Fibroblast of villous mesenchyme (primary cell): ENCODE results near the gene BARX2. TPM values are rescaled to one million over a fixed set of nuclear protein-coding genes. Genes with fewer than 3 reads are reported as not detected.

Source experiments
- DNase-seq: peaks from one replicate; pipeline ENCODE4 v3.0.0-alpha.2; 2010; ENCODE audit warnings: low read depth
- H3K4me3 ChIP-seq: 2 replicates; pipeline ENCODE4 v1.5.1; 2011; ENCODE audit warnings: low read depth, mild to moderate bottlenecking, low read length
- total RNA-seq: library from RNA; depleted of rRNA; stranded (reverse); fragments of >200 nt; gene quantifications from 2 replicates; pipeline ENCODE4 v1.2.3, GENCODE V29; 2012
- TF ChIP-seq, protein P1 (sequence below): IDR thresholded peaks from 2 replicates; pipeline ENCODE4 v1.5.1; 2012; ENCODE audit warnings: low read depth, mild to moderate bottlenecking, low read length; ENCODE audit not compliant: insufficient read depth

BARX2 gene
- total RNA-seq, 1 donor: not detected

- H3K4me3 ChIP-seq: no peak overlapping the region
- TF ChIP-seq, protein P1, sequence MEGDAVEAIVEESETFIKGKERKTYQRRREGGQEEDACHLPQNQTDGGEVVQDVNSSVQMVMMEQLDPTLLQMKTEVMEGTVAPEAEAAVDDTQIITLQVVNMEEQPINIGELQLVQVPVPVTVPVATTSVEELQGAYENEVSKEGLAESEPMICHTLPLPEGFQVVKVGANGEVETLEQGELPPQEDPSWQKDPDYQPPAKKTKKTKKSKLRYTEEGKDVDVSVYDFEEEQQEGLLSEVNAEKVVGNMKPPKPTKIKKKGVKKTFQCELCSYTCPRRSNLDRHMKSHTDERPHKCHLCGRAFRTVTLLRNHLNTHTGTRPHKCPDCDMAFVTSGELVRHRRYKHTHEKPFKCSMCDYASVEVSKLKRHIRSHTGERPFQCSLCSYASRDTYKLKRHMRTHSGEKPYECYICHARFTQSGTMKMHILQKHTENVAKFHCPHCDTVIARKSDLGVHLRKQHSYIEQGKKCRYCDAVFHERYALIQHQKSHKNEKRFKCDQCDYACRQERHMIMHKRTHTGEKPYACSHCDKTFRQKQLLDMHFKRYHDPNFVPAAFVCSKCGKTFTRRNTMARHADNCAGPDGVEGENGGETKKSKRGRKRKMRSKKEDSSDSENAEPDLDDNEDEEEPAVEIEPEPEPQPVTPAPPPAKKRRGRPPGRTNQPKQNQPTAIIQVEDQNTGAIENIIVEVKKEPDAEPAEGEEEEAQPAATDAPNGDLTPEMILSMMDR: no peak
- DNase-seq: no peak
These were observed 60.0 kb downstream of the BARX2 start for GRCh38 chr11:129435499-129436245.

GRCh38 chr11:129436573-129436972 lies 60.9 kb downstream of the BARX2 start:
- H3K4me3 ChIP-seq: no peak overlapping the region
- no peak for DNase-seq
- TF ChIP-seq, protein P1: no peak

GRCh38 chr11:129440028-129440713 lies 64.5 kb downstream of the BARX2 start:
- no peak for DNase-seq

GRCh38 chr11:129442171-129442570 lies 66.5 kb downstream of the BARX2 start:
- TF ChIP-seq, protein P1: no peak
- DNase-seq: no peak
- H3K4me3 ChIP-seq: no peak overlapping the region

More at GRCh38 chr11:129440028-129440713, 64.5 kb downstream of the BARX2 start:
- TF ChIP-seq, protein P1: no peak
- no peak overlapping the region for H3K4me3 ChIP-seq

DNA sequence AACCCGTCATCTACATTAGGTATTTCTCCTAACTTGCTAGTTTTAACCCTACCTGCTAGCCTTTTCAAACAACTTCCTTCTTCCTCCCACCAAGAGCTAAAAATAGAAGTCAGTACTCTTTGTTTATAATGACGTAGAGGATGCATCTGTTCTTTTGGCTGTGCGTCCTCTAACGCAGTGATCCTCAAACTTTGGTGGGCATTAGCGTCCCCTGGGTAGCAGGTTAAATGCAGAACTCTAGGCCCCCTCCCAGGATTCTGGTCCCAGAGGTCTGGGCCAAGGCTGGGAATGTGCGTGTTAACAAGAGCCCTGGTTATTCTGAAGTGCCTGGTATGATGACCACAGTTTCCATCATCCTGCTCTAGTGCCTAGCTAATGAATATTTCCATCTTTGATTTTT lies 67.6 kb downstream of the BARX2 start:
- H3K4me3 ChIP-seq: no peak overlapping the region
- DNase-seq: no peak
- TF ChIP-seq, protein P1: no peak

- TF ChIP-seq, protein P1: no peak
- no peak overlapping the region for H3K4me3 ChIP-seq
- DNase-seq: no peak
These were observed 68.6 kb downstream of the BARX2 start for GRCh38 chr11:129444274-129444673.
